ENCODE measurements around the gene SLC5A10. TPM values are rescaled to one million over a fixed set of nuclear protein-coding genes. Genes with fewer than 3 reads are reported as not detected.
"Not testable (repeated sequence)": the region's sequence is repeated elsewhere in the genome, so short reads cannot be mapped to it uniquely, and the experiment has no call there.

Gene SLC5A10
- polyA plus RNA-seq, 1 donor from 2014 or later: not detected

GRCh38 chr17:19020016-19020415 is 68.1 kb downstream of the SLC5A10 start:
- no peaks in the 10 kb centered on the region for H3F3A ChIP-seq (ENCODE audit: insufficient read depth, low read length, poor library complexity, severe bottlenecking)
- no peaks in the 10 kb centered on the region for H3K79me2 ChIP-seq (replicated peaks; ENCODE audit: insufficient read depth, low read length)
- no peak overlapping the region for H3K4me3 ChIP-seq (ENCODE audit: low read length)

GRCh38 chr17:19021011-19021621 is 69.2 kb downstream of the SLC5A10 start:
- H3K9me3 ChIP-seq (ENCODE audit: low read length); H4K20me1 ChIP-seq (ENCODE audit: insufficient read depth); H3K9ac ChIP-seq (ENCODE audit: low read length); H3F3A ChIP-seq (ENCODE audit: insufficient read depth, low read length, poor library complexity, severe bottlenecking); H3K4me3 ChIP-seq (ENCODE audit: low read length); H3K79me2 ChIP-seq (replicated peaks; ENCODE audit: insufficient read depth, low read length); H3K36me3 ChIP-seq (ENCODE audit: insufficient read depth, low read length); H2AFZ ChIP-seq (ENCODE audit: low read depth, low read length); H3K27me3 ChIP-seq (ENCODE audit: insufficient read depth, low read depth, low read length); H3K4me2 ChIP-seq (ENCODE audit: low read length); H3K27ac ChIP-seq (ENCODE audit: low read length); H3K9me2 ChIP-seq (ENCODE audit: insufficient read depth, low read length): not testable (repeated sequence)

More at GRCh38 chr17:19020016-19020415, 68.1 kb downstream of the SLC5A10 start:
- Histone ChIP-seq H3K9me2 (ENCODE audit: insufficient read depth, low read length) (no peaks in the 10 kb centered on the region), H3K36me3 (ENCODE audit: insufficient read depth, low read length) (no peaks in the 10 kb centered on the region), H3K27ac (ENCODE audit: low read length) (no peak overlapping the region), H3K4me2 (ENCODE audit: low read length) (no peak overlapping the region), H3K9me3 (ENCODE audit: low read length) (no peaks in the 10 kb centered on the region), H2AFZ (ENCODE audit: low read depth, low read length) (no peak overlapping the region), H3K27me3 (ENCODE audit: insufficient read depth, low read depth, low read length) (no peaks in the 10 kb centered on the region), H3K9ac (ENCODE audit: low read length) (no peak overlapping the region), H4K20me1 (ENCODE audit: insufficient read depth) (no peaks in the 10 kb centered on the region)
- no peak for TF ChIP-seq REST (IDR thresholded peaks at IDR 0.05; ENCODE audit: borderline replicate concordance)
- no peak for TF ChIP-seq EZH2 (IDR thresholded peaks at IDR 0.05; ENCODE audit: borderline replicate concordance, insufficient read depth, low read length, poor library complexity, severe bottlenecking)
- no peak for TF ChIP-seq SMC3 (conservative IDR thresholded peaks at IDR 0.05; ENCODE audit: poor library complexity)
- TF ChIP-seq MXI1 (conservative IDR thresholded peaks at IDR 0.05; ENCODE audit: poor library complexity, severe bottlenecking): no peak
- TF ChIP-seq EP300 (conservative IDR thresholded peaks at IDR 0.05; ENCODE audit: poor library complexity, severe bottlenecking): no peak
- TF ChIP-seq POLR2AphosphoS5 (IDR thresholded peaks at IDR 0.05): no peak
- TF ChIP-seq CTCF (IDR thresholded peaks at IDR 0.05; ENCODE audit: poor library complexity, severe bottlenecking): no peak
- TF ChIP-seq RAD21 (conservative IDR thresholded peaks at IDR 0.05): no peak
- no peak for TF ChIP-seq TAF1 (IDR thresholded peaks at IDR 0.05; ENCODE audit: low read depth)

Measured in neural cell (in vitro differentiated cells).